Effector memory CD4-positive, alpha-beta T cell (primary cell): ENCODE measurements around the gene IZUMO4.
A peak's percentile ranks its signal among the peaks of the same experiment; 100 is the strongest.

Experiments used
- DNase-seq, 3 donors: peaks; one replicate each; pipeline ENCODE4 v3.0.0-alpha.2; 2020
- H3K27ac ChIP-seq: 2 replicates; pipeline ENCODE4 v1.7.0; 2013; ENCODE audit warnings: mild to moderate bottlenecking, low read length, moderate library complexity; ENCODE audit not compliant: insufficient read depth, poor library complexity, severe bottlenecking
- H3K27me3 ChIP-seq: replicated peaks from 2 replicates; pipeline ENCODE4 v1.7.0; 2013; ENCODE audit warnings: mild to moderate bottlenecking, low read length; ENCODE audit not compliant: insufficient read depth, control insufficient read depth, poor library complexity, severe bottlenecking
- H3K36me3 ChIP-seq: 2 replicates; pipeline ENCODE4 v1.7.0; 2013; ENCODE audit warnings: mild to moderate bottlenecking, low read length, moderate library complexity; ENCODE audit not compliant: control insufficient read depth, insufficient read depth
- H3K4me1 ChIP-seq: 2 replicates; pipeline ENCODE4 v1.7.0; 2013; ENCODE audit warnings: low read length, mild to moderate bottlenecking; ENCODE audit not compliant: control insufficient read depth, insufficient read depth, poor library complexity, severe bottlenecking
- H3K4me3 ChIP-seq: 2 replicates; pipeline ENCODE4 v1.7.0; 2013; ENCODE audit warnings: low read length, low read depth, mild to moderate bottlenecking; ENCODE audit not compliant: insufficient read depth, poor library complexity, severe bottlenecking
- H3K9me3 ChIP-seq: 2 replicates; pipeline ENCODE4 v1.7.0; 2013; ENCODE audit warnings: mild to moderate bottlenecking, low read length, moderate library complexity; ENCODE audit not compliant: control insufficient read depth
- total RNA-seq, 3 donors: gene quantifications; one replicate each; lab custom pipeline; 2026; lab: John Stamatoyannopoulos, UW

Gene IZUMO4
- total RNA-seq: 8.1 to 9.5 (median 9.3) reads per million in 3 donors

GRCh38 chr19:2096480-2097202 lies at the start of gene IZUMO4:
IZUMO4 (plus strand) TSS chr19:2096915; CDS start chr19:2096946, 31 bp downstream.
- DNase-seq: peak; percentile 99 to 100 (median 100)
- Histone ChIP-seq H3K9me3 (no peaks in the 10 kb centered on the region), H3K4me1 (peaks cover 29% of the 10 kb centered on the region), H3K4me3 (peak within 1 kb of the TSS; percentile 86), H3K36me3 (peaks cover 25% of the 10 kb centered on the region), H3K27me3 (no peaks in the 10 kb centered on the region), H3K27ac (peak within 1 kb of the TSS; percentile 91)

- DNase-seq: no peak
- peaks cover 80% of the 10 kb centered on the region for H3K4me1 ChIP-seq
- peaks cover 54% of the 10 kb centered on the region for H3K36me3 ChIP-seq
- H3K27ac ChIP-seq: peak overlapping the region; percentile 87
- no peaks in the 10 kb centered on the region for H3K27me3 ChIP-seq
- no peaks in the 10 kb centered on the region for H3K9me3 ChIP-seq
- no peak overlapping the region for H3K4me3 ChIP-seq
These were observed 49.7 kb upstream of the IZUMO4 start for GRCh38 chr19:2047076-2047448.

- Histone ChIP-seq H3K27ac (peak overlapping the region; percentile 87), H3K36me3 (peaks cover 54% of the 10 kb centered on the region), H3K4me3 (no peak overlapping the region), H3K4me1 (peaks cover 80% of the 10 kb centered on the region), H3K9me3 (no peaks in the 10 kb centered on the region), H3K27me3 (no peaks in the 10 kb centered on the region)
- peak in 2 of 3 donors; percentile 38 to 61 for DNase-seq
These were observed 49.1 kb upstream of the IZUMO4 start for GRCh38 chr19:2047449-2048103.

- no peaks in the 10 kb centered on the region for H3K9me3 ChIP-seq
- H3K27ac ChIP-seq: peak overlapping the region; percentile 87
- no peaks in the 10 kb centered on the region for H3K27me3 ChIP-seq
- DNase-seq: no peak
- H3K36me3 ChIP-seq: peaks cover 54% of the 10 kb centered on the region
- peak overlapping the region; percentile 94 for H3K4me3 ChIP-seq
- peaks cover 76% of the 10 kb centered on the region for H3K4me1 ChIP-seq
These were observed 48.4 kb upstream of the IZUMO4 start for GRCh38 chr19:2048104-2048958.

GRCh38 chr19:2048959-2049740 lies 47.6 kb upstream of the IZUMO4 start:
- Histone ChIP-seq H3K27me3 (no peaks in the 10 kb centered on the region), H3K9me3 (no peaks in the 10 kb centered on the region), H3K27ac (peak overlapping the region; percentile 87), H3K4me1 (peaks cover 71% of the 10 kb centered on the region), H3K36me3 (peaks cover 51% of the 10 kb centered on the region), H3K4me3 (peak overlapping the region; percentile 94)
- DNase-seq: no peak

GRCh38 chr19:2049741-2050348 lies 46.9 kb upstream of the IZUMO4 start:
- H3K4me1 ChIP-seq: peaks cover 64% of the 10 kb centered on the region
- peaks cover 44% of the 10 kb centered on the region for H3K36me3 ChIP-seq

GRCh38 chr19:2050349-2050990 lies 46.2 kb upstream of the IZUMO4 start:
- Histone ChIP-seq H3K4me1 (peaks cover 60% of the 10 kb centered on the region), H3K9me3 (no peaks in the 10 kb centered on the region), H3K27me3 (no peaks in the 10 kb centered on the region), H3K36me3 (peaks cover 38% of the 10 kb centered on the region), H3K4me3 (peak overlapping the region; percentile 94), H3K27ac (peak overlapping the region; percentile 87)
- no peak for DNase-seq

More at GRCh38 chr19:2049741-2050348, 46.9 kb upstream of the IZUMO4 start:
- Histone ChIP-seq H3K4me3 (peak overlapping the region; percentile 94), H3K9me3 (no peaks in the 10 kb centered on the region), H3K27me3 (no peaks in the 10 kb centered on the region), H3K27ac (peak overlapping the region; percentile 87)
- peak; percentile 42 to 49 (median 45) for DNase-seq

GRCh38 chr19:2050991-2051772 lies 45.5 kb upstream of the IZUMO4 start, which contains the start of gene MKNK2:
MKNK2 (minus strand) TSS chr19:2051244; CDS start chr19:2050851, 393 bp downstream.
- Histone ChIP-seq H3K27me3 (no peaks in the 10 kb centered on the region), H3K4me3 (peak within 1 kb of the TSS; percentile 94), H3K4me1 (peaks cover 62% of the 10 kb centered on the region), H3K9me3 (no peaks in the 10 kb centered on the region), H3K36me3 (peaks cover 32% of the 10 kb centered on the region), H3K27ac (peak within 1 kb of the TSS; percentile 87)
- DNase-seq: peak; percentile 83 to 93 (median 90)
